HG02981 (cell line): ENCODE measurements around the gene PMM2.

Source experiments
- ATAC-seq: cut with Tn5 transposase; IDR thresholded peaks from one replicate; pipeline ENCODE4 v1.9.1; 2021; ENCODE audit warnings: mild to moderate bottlenecking, moderate library complexity; ENCODE audit not compliant: unreplicated experiment

Gene PMM2

DNA sequence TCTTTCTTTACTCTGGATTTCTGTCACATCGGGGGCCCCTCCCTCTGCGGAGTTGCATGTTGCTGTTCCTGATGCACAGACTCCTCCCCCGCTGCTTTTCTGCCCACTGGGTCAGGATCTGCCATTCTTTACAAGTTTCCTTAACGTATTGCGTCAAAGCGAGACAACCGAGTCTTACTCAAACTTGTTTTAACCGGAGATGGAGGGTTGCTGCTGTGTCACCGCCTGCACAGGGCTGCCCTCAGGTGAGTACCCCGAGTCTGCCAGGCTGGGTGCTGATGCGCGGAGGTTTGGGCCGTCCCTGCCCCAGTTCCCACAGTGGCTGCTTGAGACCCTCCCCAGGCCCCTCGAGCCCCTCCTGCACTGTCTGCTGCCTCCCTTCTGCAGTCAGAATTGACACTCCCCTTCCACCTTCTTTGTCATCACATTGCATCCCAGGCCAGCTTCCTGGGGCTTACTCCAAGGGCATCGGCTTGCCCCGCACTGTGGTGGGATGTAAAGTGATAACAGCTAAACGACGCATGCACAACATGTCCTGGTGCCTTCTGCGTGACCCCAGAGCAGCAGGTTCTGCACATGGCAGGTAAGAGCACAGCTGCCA is 51.9 kb downstream of the PMM2 start:
- no peak for ATAC-seq

GRCh38 chr16:8850279-8850885 is 52.7 kb downstream of the PMM2 start:
- no peak for ATAC-seq

- ATAC-seq = no peak
Measured at GRCh38 chr16:8851761-8852403, 54.2 kb downstream of the PMM2 start.

DNA sequence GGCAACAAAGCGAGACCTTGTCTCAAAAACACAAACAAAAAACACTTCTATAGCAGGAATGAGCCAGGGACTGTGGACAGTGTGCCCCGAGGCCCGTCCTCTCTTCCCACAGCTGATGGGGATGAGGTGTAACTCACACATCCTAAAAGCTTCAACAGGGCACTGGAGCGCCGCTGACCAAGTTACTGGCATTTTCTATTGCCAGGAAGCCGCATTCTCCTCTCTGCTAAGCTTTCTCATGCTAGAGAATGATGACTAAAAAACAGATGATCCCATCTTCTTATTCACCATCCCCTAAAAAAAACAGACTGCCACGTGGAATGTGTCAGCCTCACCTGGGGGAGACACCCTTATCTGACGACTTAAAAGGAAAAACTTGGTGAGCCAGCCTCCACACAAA is 54.9 kb downstream of the PMM2 start:
- ATAC-seq = no peak

- ATAC-seq = no peak
Measured at GRCh38 chr16:8853150-8853549, 55.5 kb downstream of the PMM2 start.

GRCh38 chr16:8853611-8854010 is 56.0 kb downstream of the PMM2 start:
- no peak for ATAC-seq

- ATAC-seq = no peak
Measured at GRCh38 chr16:8854298-8854948, 56.8 kb downstream of the PMM2 start.

DNA sequence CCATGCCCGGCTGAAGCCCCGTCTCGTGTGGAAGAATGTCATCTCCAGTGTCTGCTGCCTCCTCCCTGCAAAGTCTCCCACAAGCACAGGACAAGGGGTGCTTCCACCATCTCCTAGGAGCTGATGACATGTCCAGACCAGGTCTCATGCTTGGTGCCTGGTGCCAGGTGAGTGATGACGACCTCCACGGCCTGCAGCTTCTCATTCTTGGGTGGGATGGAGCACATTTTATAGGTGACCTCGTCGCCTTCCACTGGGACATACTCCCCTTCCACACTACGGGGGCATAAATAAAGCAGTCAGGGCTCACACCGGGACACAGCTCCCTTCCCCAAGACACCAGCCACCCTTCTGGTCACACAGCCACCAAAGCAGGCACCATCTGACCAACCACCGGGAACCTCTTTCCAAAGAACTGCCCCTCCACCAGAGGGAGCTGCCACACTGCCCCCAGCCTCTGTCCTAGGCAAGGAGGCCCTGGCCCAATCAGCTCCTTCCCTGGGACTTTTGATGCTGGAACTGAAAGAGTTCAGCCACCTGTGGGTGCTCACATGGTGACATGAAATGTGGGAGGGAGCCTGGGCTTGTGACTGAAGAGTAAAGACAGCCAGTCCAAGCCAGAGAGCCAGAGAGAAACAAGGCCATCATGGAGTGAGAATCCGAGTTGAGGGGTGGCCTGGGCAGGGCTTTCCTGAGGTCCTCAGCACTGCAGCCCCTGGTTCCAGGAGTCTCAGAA is 57.6 kb downstream of the PMM2 start:
- ATAC-seq = no peak

DNA sequence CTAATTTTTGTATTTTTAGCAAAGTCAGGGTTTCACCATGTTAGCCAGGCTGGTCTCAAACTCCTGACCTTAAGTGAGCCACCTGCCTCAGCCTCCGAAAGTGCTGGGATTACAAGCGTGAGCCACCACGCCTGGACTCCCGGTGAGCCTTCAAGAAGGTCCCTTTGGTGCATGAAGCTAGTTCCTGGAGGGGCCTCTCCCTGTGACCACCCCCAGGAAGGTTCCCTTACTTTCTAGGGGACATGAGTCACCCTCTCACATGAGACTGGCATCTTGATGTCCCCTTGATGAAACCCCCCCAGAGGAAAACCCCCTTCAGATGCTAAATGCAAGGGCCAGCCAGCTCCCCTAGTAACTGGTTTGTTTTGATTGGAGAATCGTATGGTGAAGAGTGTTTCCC is 58.3 kb downstream of the PMM2 start:
- ATAC-seq = no peak

DNA sequence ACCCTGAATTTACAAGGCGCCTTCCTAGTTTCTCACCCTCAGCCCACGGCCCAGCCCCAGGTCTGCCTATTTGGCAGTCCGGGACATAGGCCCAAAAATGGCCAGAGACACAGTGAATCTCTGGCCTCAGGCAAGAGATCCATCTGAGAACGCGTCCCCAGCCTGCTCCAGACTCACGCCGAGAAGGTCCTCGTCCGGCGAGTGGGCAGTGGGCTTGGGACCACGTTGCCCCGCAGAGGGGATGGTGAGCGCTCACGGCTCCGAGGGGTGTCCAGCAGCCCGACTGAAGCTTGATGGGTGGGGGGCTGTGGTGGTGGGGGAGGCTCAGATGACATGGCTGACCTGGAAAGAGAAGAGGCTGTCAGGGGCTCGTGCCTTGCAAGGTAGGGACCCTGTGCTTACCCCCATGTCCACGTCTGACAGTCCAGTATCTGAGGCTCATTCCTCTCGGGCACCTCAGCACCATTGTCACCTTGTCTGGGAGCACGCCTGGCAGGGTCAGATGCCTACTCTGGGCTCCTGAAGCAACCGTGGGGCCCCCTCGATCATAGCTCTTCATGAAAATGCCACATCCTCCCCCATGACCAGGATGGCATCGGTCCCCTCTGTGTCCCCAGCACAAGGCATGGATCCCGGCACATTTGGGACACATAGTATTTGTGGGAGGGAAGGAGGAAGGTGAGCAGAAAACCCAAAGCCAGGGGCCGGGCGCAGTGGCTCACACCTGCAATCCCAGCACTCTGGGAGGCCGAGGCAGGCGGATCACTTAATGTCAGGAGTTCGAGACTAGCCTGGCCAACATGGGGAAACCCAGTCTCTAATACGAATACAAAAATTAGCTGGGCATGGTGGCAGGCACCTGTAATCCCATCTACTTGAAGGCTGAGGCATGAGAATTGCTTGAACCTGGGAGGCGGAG is 61.6 kb downstream of the PMM2 start:
- no peak for ATAC-seq

GRCh38 chr16:8859913-8860881 is 62.6 kb downstream of the PMM2 start:
- no peak for ATAC-seq

- no peak for ATAC-seq
Measured at GRCh38 chr16:8861563-8862308, 64.1 kb downstream of the PMM2 start.

GRCh38 chr16:8862309-8863130 is 64.9 kb downstream of the PMM2 start:
- ATAC-seq = no peak

GRCh38 chr16:8863594-8864424 is 66.2 kb downstream of the PMM2 start:
- no peak for ATAC-seq

- no peak for ATAC-seq
Measured at GRCh38 chr16:8864480-8865110, 67.0 kb downstream of the PMM2 start.

DNA sequence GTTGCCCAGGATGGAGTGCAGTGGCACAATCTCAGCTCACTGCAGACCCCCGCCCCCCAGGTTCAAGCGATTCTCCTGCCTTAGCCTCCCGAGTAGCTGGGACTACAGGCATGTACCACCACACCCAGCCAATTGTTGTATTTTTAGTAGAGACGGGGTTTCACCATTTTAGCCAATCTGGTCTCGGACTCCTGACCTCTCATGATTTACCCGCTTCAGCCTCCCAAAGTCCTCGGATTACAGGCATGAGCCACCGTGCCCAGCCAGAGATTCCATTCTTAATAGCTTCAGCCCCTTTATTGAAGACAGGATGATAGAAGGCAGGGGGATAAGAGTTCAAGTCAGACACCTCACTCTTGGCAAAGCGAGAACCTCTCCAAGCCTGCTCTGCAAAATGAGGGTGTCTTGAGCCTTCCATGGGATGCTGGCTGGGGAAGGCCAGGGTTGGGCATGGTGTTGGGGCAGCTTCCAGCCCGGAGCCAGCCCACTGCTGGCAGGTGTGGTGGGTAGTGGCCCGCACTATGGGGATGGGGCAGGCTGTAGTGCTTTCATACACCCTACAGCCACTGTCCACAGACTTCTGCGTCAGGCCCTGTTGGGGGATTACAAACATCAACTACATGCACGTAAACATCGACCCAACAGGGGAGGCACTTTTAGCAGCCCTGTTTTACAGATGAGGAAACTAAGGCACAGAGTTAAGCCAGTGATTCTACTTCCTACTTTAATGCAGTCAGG is 67.7 kb downstream of the PMM2 start:
- no peak for ATAC-seq
